Skeletal muscle tissue (tissue), 4 donors: Measurements from ENCODE around the gene NLGN4X. TPM values are rescaled to one million over a fixed set of nuclear protein-coding genes. Genes with fewer than 3 reads are reported as not detected.

Experiments
- H3K27ac ChIP-seq: one replicate; pipeline ENCODE4 v1.7.0; 2013; ENCODE audit warnings: mild to moderate bottlenecking, low read depth, low read length, inconsistent platforms
- H3K27me3 ChIP-seq, 3 donors: one replicate each; pipeline ENCODE4 v1.7.0; 2013; ENCODE audit warnings: low read length in 3 of 3; ENCODE audit not compliant: control insufficient read depth in 3 of 3, insufficient read depth in 3 of 3
- H3K36me3 ChIP-seq, 3 donors: one replicate each; pipeline ENCODE4 v1.7.0; 2013; ENCODE audit warnings: low read length in 3 of 3; ENCODE audit not compliant: control insufficient read depth in 3 of 3, insufficient read depth in 3 of 3
- H3K4me1 ChIP-seq, 3 donors: one replicate each; pipeline ENCODE4 v1.7.0; 2013; ENCODE audit warnings: low read length in 3 of 3, mild to moderate bottlenecking in 3 of 3; ENCODE audit not compliant: control insufficient read depth in 3 of 3, insufficient read depth in 3 of 3
- H3K4me3 ChIP-seq, 3 donors: one replicate each; pipeline ENCODE4 v1.7.0; 2013; ENCODE audit warnings: low read length in 3 of 3
- H3K9ac ChIP-seq, 3 donors: one replicate each; pipeline ENCODE4 v1.7.0; 2013; ENCODE audit warnings: low read length in 3 of 3, mild to moderate bottlenecking in 3 of 3, moderate library complexity in 2 of 3, low read depth in 1 of 3
- H3K9me3 ChIP-seq, 3 donors: one replicate each; pipeline ENCODE4 v1.7.0; 2013; ENCODE audit warnings: low read length in 3 of 3; ENCODE audit not compliant: control insufficient read depth in 3 of 3
- total RNA-seq: library from RNA; depleted of rRNA; stranded (reverse); fragments of >200 nt; gene quantifications from one replicate; pipeline ENCODE4 v1.2.3, GENCODE V29; 2014
- donor health status: Osteomylitis.

The NLGN4X gene
- total RNA-seq, 1 donor from 2014 or later = 1.6 TPM

- no peak overlapping the region for H3K9ac ChIP-seq
- H3K9me3 ChIP-seq = no peaks in the 10 kb centered on the region
These were observed 237.3 kb downstream of the NLGN4X start for GRCh38 chrX:5991393-5991792.

GRCh38 chrX:5979338-5979737 is 249.3 kb downstream of the NLGN4X start:
- no peaks in the 10 kb centered on the region for H3K4me1 ChIP-seq
- no peak overlapping the region for H3K4me3 ChIP-seq
- no peak overlapping the region for H3K9ac ChIP-seq
- no peaks in the 10 kb centered on the region for H3K36me3 ChIP-seq
- no peaks in the 10 kb centered on the region for H3K27me3 ChIP-seq
- H3K27ac ChIP-seq = no peak overlapping the region
- no peaks in the 10 kb centered on the region for H3K9me3 ChIP-seq

More at GRCh38 chrX:5991393-5991792, 237.3 kb downstream of the NLGN4X start:
- Histone ChIP-seq H3K36me3 (no peaks in the 10 kb centered on the region), H3K4me1 (no peaks in the 10 kb centered on the region), H3K27ac (no peak overlapping the region), H3K27me3 (no peaks in the 10 kb centered on the region), H3K4me3 (no peak overlapping the region)

GRCh38 chrX:5976332-5976731 is 252.3 kb downstream of the NLGN4X start:
- Histone ChIP-seq H3K27ac (no peak overlapping the region), H3K27me3 (no peaks in the 10 kb centered on the region), H3K4me1 (no peaks in the 10 kb centered on the region), H3K36me3 (no peaks in the 10 kb centered on the region), H3K9me3 (no peaks in the 10 kb centered on the region), H3K4me3 (no peak overlapping the region), H3K9ac (no peak overlapping the region)

- H3K4me3 ChIP-seq = no peak overlapping the region
- H3K27ac ChIP-seq = no peak overlapping the region
- H3K27me3 ChIP-seq = no peaks in the 10 kb centered on the region
- H3K36me3 ChIP-seq = no peaks in the 10 kb centered on the region
- no peaks in the 10 kb centered on the region for H3K4me1 ChIP-seq
- no peak overlapping the region for H3K9ac ChIP-seq
- no peaks in the 10 kb centered on the region for H3K9me3 ChIP-seq
These were observed 257.4 kb downstream of the NLGN4X start for GRCh38 chrX:5971300-5971699.

GRCh38 chrX:5965406-5965805 is 263.3 kb downstream of the NLGN4X start:
- Histone ChIP-seq H3K9ac (no peak overlapping the region), H3K27me3 (no peaks in the 10 kb centered on the region), H3K27ac (no peak overlapping the region), H3K9me3 (no peaks in the 10 kb centered on the region), H3K4me1 (no peaks in the 10 kb centered on the region), H3K36me3 (no peaks in the 10 kb centered on the region), H3K4me3 (no peak overlapping the region)

- Histone ChIP-seq H3K27ac (no peak overlapping the region), H3K27me3 (no peaks in the 10 kb centered on the region), H3K9ac (no peak overlapping the region), H3K9me3 (no peaks in the 10 kb centered on the region), H3K4me1 (no peaks in the 10 kb centered on the region), H3K4me3 (no peak overlapping the region), H3K36me3 (no peaks in the 10 kb centered on the region)
These were observed 269.4 kb downstream of the NLGN4X start for GRCh38 chrX:5959286-5959685.

GRCh38 chrX:5958523-5958922 is 270.1 kb downstream of the NLGN4X start:
- Histone ChIP-seq H3K27ac (no peak overlapping the region), H3K4me1 (no peaks in the 10 kb centered on the region), H3K9ac (no peak overlapping the region), H3K36me3 (no peaks in the 10 kb centered on the region), H3K9me3 (no peaks in the 10 kb centered on the region), H3K4me3 (no peak overlapping the region), H3K27me3 (no peaks in the 10 kb centered on the region)

- no peaks in the 10 kb centered on the region for H3K36me3 ChIP-seq
- no peaks in the 10 kb centered on the region for H3K9me3 ChIP-seq
- no peaks in the 10 kb centered on the region for H3K4me1 ChIP-seq
- H3K4me3 ChIP-seq = no peak overlapping the region
- H3K9ac ChIP-seq = no peak overlapping the region
- H3K27ac ChIP-seq = no peak overlapping the region
- H3K27me3 ChIP-seq = no peaks in the 10 kb centered on the region
These were observed 271.2 kb downstream of the NLGN4X start for GRCh38 chrX:5957506-5957905.

GRCh38 chrX:5936438-5936837 is 292.2 kb downstream of the NLGN4X start:
- H3K4me1 ChIP-seq = no peaks in the 10 kb centered on the region
- H3K9ac ChIP-seq = no peak overlapping the region
- H3K27me3 ChIP-seq = no peaks in the 10 kb centered on the region
- no peak overlapping the region for H3K27ac ChIP-seq
- no peaks in the 10 kb centered on the region for H3K9me3 ChIP-seq
- H3K36me3 ChIP-seq = no peaks in the 10 kb centered on the region
- H3K4me3 ChIP-seq = no peak overlapping the region

GRCh38 chrX:5928224-5928623 is 300.4 kb downstream of the NLGN4X start:
- Histone ChIP-seq H3K27ac (no peak overlapping the region), H3K4me1 (no peaks in the 10 kb centered on the region), H3K4me3 (no peak overlapping the region), H3K9me3 (no peaks in the 10 kb centered on the region), H3K27me3 (no peaks in the 10 kb centered on the region), H3K9ac (no peak overlapping the region), H3K36me3 (no peaks in the 10 kb centered on the region)

- Histone ChIP-seq H3K27me3 (no peaks in the 10 kb centered on the region), H3K4me1 (no peaks in the 10 kb centered on the region), H3K4me3 (no peak overlapping the region), H3K36me3 (no peaks in the 10 kb centered on the region), H3K9ac (no peak overlapping the region), H3K9me3 (no peaks in the 10 kb centered on the region), H3K27ac (no peak overlapping the region)
These were observed 311.7 kb downstream of the NLGN4X start for GRCh38 chrX:5916945-5917344.
